GM12875 (cell line): ENCODE measurements around the gene PCDHGB5.

Experiments used
- H3K4me3 ChIP-seq: one replicate; pipeline ENCODE4 v1.5.1; 2011; ENCODE audit warnings: low read depth, low read length, control low read depth
- TF ChIP-seq, protein P1 (sequence below): IDR thresholded peaks from 2 replicates; pipeline ENCODE4 v1.5.1; 2011; ENCODE audit warnings: low read depth, mild to moderate bottlenecking, control low read depth, inconsistent platforms, low read length, moderate library complexity, borderline replicate concordance; ENCODE audit not compliant: insufficient read depth

Gene PCDHGB5

DNA sequence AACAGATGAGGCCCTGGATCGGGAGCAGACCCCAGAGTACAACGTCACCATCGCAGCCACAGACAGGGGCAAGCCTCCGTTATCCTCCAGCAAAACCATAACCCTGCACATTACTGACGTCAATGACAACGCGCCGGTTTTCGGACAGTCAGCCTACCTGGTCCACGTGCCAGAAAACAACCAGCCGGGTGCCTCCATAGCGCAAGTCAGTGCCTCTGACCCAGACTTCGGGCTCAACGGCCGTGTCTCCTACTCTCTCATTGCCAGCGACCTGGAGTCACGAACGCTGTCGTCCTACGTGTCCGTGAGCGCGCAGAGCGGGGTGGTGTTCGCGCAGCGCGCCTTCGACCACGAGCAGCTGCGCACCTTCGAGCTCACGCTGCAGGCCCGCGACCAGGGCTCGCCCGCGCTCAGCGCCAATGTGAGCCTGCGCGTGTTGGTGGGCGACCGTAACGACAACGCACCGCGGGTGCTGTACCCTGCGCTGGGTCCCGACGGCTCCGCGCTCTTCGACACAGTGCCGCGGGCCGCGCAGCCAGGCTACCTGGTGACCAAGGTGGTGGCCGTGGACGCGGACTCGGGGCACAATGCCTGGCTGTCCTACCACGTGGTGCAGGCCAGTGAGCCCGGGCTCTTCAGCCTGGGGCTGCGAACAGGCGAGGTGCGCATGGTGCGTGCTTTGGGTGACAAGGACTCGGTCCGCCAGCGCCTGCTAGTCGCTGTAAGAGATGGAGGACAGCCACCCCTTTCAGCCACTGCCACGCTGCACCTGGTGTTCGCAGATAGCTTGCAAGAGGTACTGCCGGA lies 21.5 kb downstream of the PCDHGB5 start:
- H3K4me3 ChIP-seq: no peak overlapping the region

DNA sequence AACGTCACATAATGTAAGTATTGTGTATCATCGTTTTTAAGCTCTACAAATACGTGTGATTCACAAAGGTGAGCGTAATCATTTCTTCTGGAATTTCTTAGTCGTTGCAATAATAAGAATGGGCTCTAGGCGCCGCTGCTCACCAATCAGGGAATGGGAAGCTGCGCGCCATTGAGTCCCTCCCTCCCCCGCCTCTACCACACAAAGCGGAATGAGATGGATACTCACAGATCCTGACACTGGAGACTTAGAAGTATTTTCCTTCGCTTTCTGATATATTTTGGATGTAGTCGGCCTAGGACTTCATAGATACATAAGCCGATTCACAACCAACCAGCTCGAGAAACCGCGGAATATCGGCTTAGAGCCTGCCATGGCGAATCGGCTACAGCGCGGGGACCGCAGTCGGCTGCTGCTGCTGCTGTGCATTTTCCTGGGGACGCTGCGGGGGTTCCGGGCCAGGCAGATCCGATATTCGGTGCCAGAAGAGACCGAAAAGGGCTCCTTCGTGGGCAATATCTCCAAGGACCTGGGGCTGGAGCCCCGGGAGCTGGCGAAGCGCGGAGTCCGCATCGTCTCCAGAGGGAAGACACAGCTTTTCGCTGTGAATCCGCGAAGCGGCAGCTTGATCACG lies 23.2 kb downstream of the PCDHGB5 start, which contains the start of gene PCDHGA11:
Gene PCDHGA11, plus strand, starts transcription at position 197 of the 634 bp plus-strand sequence. Its CDS starts 177 bp downstream, at position 374.
- TF ChIP-seq, protein P1, sequence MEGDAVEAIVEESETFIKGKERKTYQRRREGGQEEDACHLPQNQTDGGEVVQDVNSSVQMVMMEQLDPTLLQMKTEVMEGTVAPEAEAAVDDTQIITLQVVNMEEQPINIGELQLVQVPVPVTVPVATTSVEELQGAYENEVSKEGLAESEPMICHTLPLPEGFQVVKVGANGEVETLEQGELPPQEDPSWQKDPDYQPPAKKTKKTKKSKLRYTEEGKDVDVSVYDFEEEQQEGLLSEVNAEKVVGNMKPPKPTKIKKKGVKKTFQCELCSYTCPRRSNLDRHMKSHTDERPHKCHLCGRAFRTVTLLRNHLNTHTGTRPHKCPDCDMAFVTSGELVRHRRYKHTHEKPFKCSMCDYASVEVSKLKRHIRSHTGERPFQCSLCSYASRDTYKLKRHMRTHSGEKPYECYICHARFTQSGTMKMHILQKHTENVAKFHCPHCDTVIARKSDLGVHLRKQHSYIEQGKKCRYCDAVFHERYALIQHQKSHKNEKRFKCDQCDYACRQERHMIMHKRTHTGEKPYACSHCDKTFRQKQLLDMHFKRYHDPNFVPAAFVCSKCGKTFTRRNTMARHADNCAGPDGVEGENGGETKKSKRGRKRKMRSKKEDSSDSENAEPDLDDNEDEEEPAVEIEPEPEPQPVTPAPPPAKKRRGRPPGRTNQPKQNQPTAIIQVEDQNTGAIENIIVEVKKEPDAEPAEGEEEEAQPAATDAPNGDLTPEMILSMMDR: peak; percentile 64
- peak within 1 kb of the TSS; percentile 49 for H3K4me3 ChIP-seq

More for the DNA sequence above, 21.5 kb downstream of the PCDHGB5 start:
- TF ChIP-seq, protein P1: no peak

DNA sequence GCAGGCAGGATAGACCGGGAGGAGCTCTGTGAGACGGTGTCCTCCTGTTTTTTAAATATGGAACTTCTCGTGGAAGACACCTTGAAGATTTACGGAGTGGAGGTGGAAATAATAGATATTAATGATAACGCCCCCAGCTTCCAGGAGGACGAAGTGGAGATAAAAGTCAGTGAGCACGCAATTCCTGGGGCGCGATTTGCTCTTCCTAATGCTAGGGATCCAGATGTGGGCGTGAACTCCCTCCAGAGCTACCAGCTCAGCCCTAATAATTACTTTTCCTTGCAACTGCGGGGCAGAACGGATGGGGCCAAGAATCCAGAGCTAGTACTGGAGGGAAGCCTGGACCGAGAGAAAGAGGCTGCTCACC lies 23.7 kb downstream of the PCDHGB5 start:
- TF ChIP-seq, protein P1: no peak
- peak overlapping the region; percentile 49 for H3K4me3 ChIP-seq

DNA sequence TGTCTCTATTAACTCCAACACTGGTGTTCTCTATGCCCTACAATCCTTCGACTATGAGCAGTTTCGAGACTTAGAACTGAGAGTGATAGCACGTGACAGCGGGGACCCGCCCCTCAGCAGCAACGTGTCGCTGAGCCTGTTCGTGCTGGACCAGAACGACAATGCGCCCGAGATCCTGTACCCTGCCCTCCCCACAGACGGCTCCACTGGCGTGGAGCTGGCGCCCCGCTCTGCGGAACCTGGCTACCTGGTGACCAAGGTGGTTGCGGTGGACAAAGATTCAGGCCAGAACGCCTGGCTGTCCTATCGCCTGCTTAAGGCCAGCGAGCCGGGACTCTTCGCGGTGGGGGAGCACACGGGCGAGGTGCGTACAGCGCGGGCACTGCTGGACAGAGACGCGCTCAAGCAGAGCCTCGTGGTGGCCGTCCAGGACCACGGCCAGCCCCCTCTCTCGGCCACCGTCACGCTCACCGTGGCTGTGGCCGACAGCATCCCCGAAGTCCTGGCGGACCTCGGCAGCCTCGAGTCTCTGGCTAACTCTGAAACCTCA lies 25.1 kb downstream of the PCDHGB5 start:
- TF ChIP-seq, protein P1: no peak
- no peak overlapping the region for H3K4me3 ChIP-seq

DNA sequence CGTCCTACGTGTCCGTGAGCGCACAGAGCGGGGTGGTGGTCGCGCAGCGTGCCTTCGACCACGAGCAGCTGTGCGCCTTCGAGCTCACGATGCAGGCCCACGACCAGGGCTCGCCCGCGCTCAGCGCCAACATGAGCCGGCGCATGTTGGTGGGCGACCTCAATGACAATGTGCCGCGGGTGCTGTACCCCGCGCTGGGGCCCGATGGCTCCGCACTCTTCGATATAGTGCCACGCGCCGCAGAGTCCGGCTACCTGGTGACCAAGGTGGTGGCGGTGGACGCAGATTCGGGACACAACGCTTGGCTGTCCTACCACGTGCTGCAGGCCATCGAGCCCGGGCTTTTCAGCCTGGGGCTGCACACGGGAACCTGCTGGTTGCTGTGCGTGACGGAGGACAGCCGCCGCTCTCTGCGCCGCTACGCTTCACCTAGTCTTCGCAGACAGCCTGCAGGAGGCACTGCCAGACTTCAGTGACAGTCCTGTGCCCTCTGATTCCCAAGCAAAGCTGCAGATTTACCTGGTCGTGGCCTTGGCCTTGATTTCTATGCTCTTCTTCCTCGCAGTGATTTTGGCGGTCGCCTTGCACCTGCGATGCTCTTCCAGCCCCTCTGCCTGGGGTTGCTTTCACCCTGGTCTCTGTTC lies 30.2 kb downstream of the PCDHGB5 start:
- TF ChIP-seq, protein P1: no peak
- no peak overlapping the region for H3K4me3 ChIP-seq

DNA sequence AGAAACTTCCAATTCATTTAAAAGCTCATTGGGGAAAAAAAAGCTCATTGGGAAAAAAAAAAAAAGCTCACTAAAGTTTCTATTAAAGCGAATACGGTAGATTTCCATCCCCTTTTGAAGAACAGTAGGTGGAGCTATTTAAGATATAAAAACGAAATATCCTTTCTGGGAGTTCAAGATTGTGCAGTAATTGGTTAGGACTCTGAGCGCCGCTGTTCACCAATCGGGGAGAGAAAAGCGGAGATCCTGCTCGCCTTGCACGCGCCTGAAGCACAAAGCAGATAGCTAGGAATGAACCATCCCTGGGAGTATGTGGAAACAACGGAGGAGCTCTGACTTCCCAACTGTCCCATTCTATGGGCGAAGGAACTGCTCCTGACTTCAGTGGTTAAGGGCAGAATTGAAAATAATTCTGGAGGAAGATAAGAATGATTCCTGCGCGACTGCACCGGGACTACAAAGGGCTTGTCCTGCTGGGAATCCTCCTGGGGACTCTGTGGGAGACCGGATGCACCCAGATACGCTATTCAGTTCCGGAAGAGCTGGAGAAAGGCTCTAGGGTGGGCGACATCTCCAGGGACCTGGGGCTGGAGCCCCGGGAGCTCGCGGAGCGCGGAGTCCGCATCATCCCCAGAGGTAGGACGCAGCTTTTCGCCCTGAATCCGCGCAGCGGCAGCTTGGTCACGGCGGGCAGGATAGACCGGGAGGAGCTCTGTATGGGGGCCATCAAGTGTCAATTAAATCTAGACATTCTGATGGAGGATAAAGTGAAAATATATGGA lies 32.8 kb downstream of the PCDHGB5 start, which contains the start of gene PCDHGA12:
Gene PCDHGA12, plus strand, starts transcription at position 176 of the 782 bp plus-strand sequence. Its CDS starts 253 bp downstream, at position 429.
- TF ChIP-seq, protein P1: peak; percentile 50; the same call in 1 of the 2 replicates
- H3K4me3 ChIP-seq: peak within 1 kb of the TSS; percentile 60
